ENCODE measurements around the gene NR4A2. TPM values are rescaled to one million over a fixed set of nuclear protein-coding genes. Genes with fewer than 3 reads are reported as not detected.

Gene NR4A2
- total RNA-seq, 1 donor, result 83.3 TPM

- Histone ChIP-seq H3K4me1 (ENCODE audit: insufficient read depth, low read length) (peaks cover 19% of the 10 kb centered on the region), H3K4me3 (ENCODE audit: low read length) (peak overlapping the region; percentile 80), H3K27me3 (ENCODE audit: insufficient read depth, low read length) (no peaks in the 10 kb centered on the region), H3K9me3 (ENCODE audit: low read depth, low read length) (no peaks in the 10 kb centered on the region)
These were observed 10.8 kb upstream of the NR4A2 start for GRCh38 chr2:156343096-156343939.

GRCh38 chr2:156342254-156343095 is 10.0 kb upstream of the NR4A2 start:
- Histone ChIP-seq H3K4me1 (ENCODE audit: insufficient read depth, low read length) (peaks cover 19% of the 10 kb centered on the region), H3K27me3 (ENCODE audit: insufficient read depth, low read length) (no peaks in the 10 kb centered on the region), H3K9me3 (ENCODE audit: low read depth, low read length) (no peaks in the 10 kb centered on the region), H3K4me3 (ENCODE audit: low read length) (peak overlapping the region; percentile 80)

- no peaks in the 10 kb centered on the region for H3K27me3 ChIP-seq (ENCODE audit: insufficient read depth, low read length)
- no peaks in the 10 kb centered on the region for H3K9me3 ChIP-seq (ENCODE audit: low read depth, low read length)
- peak overlapping the region; percentile 80 for H3K4me3 ChIP-seq (ENCODE audit: low read length)
- H3K4me1 ChIP-seq (ENCODE audit: insufficient read depth, low read length), result peaks cover 19% of the 10 kb centered on the region
These were observed 9.1 kb upstream of the NR4A2 start for GRCh38 chr2:156341452-156342253.

- no peaks in the 10 kb centered on the region for H3K9me3 ChIP-seq (ENCODE audit: low read depth, low read length)
- H3K4me3 ChIP-seq (ENCODE audit: low read length), result peak overlapping the region; percentile 80
- H3K27me3 ChIP-seq (ENCODE audit: insufficient read depth, low read length), result no peaks in the 10 kb centered on the region
- peaks cover 19% of the 10 kb centered on the region for H3K4me1 ChIP-seq (ENCODE audit: insufficient read depth, low read length)
These were observed 8.4 kb upstream of the NR4A2 start for GRCh38 chr2:156340804-156341451.

GRCh38 chr2:156340377-156340776 is 7.9 kb upstream of the NR4A2 start:
- H3K27me3 ChIP-seq (ENCODE audit: insufficient read depth, low read length), result no peaks in the 10 kb centered on the region
- H3K9me3 ChIP-seq (ENCODE audit: low read depth, low read length), result no peaks in the 10 kb centered on the region
- H3K4me3 ChIP-seq (ENCODE audit: low read length), result no peak overlapping the region
- peaks cover 21% of the 10 kb centered on the region for H3K4me1 ChIP-seq (ENCODE audit: insufficient read depth, low read length)

GRCh38 chr2:156339865-156340264 is 7.3 kb upstream of the NR4A2 start:
- Histone ChIP-seq H3K4me3 (ENCODE audit: low read length) (no peak overlapping the region), H3K9me3 (ENCODE audit: low read depth, low read length) (no peaks in the 10 kb centered on the region), H3K4me1 (ENCODE audit: insufficient read depth, low read length) (peaks cover 26% of the 10 kb centered on the region), H3K27me3 (ENCODE audit: insufficient read depth, low read length) (no peaks in the 10 kb centered on the region)

GRCh38 chr2:156339110-156339847 is 6.8 kb upstream of the NR4A2 start:
- Histone ChIP-seq H3K4me3 (ENCODE audit: low read length) (no peak overlapping the region), H3K9me3 (ENCODE audit: low read depth, low read length) (no peaks in the 10 kb centered on the region), H3K4me1 (ENCODE audit: insufficient read depth, low read length) (peaks cover 28% of the 10 kb centered on the region), H3K27me3 (ENCODE audit: insufficient read depth, low read length) (no peaks in the 10 kb centered on the region)

GRCh38 chr2:156338578-156338977 is 6.1 kb upstream of the NR4A2 start:
- H3K9me3 ChIP-seq (ENCODE audit: low read depth, low read length), result no peaks in the 10 kb centered on the region
- no peak overlapping the region for H3K4me3 ChIP-seq (ENCODE audit: low read length)
- no peaks in the 10 kb centered on the region for H3K27me3 ChIP-seq (ENCODE audit: insufficient read depth, low read length)
- H3K4me1 ChIP-seq (ENCODE audit: insufficient read depth, low read length), result peaks cover 29% of the 10 kb centered on the region

- H3K9me3 ChIP-seq (ENCODE audit: low read depth, low read length), result no peaks in the 10 kb centered on the region
- peak overlapping the region; percentile 83 for H3K4me3 ChIP-seq (ENCODE audit: low read length)
- peaks cover 22% of the 10 kb centered on the region for H3K27me3 ChIP-seq (ENCODE audit: insufficient read depth, low read length)
- H3K4me1 ChIP-seq (ENCODE audit: insufficient read depth, low read length), result peaks cover 43% of the 10 kb centered on the region
These were observed 2.3 kb upstream of the NR4A2 start for GRCh38 chr2:156334496-156335478.

- H3K27me3 ChIP-seq (ENCODE audit: insufficient read depth, low read length), result peaks cover 30% of the 10 kb centered on the region
- H3K4me3 ChIP-seq (ENCODE audit: low read length), result peak overlapping the region; percentile 83
- peaks cover 48% of the 10 kb centered on the region for H3K4me1 ChIP-seq (ENCODE audit: insufficient read depth, low read length)
- H3K9me3 ChIP-seq (ENCODE audit: low read depth, low read length), result no peaks in the 10 kb centered on the region
These were observed 1.5 kb upstream of the NR4A2 start for GRCh38 chr2:156333951-156334495.

- peaks cover 36% of the 10 kb centered on the region for H3K27me3 ChIP-seq (ENCODE audit: insufficient read depth, low read length)
- H3K4me3 ChIP-seq (ENCODE audit: low read length), result peak overlapping the region; percentile 83
- no peaks in the 10 kb centered on the region for H3K9me3 ChIP-seq (ENCODE audit: low read depth, low read length)
- H3K4me1 ChIP-seq (ENCODE audit: insufficient read depth, low read length), result peaks cover 51% of the 10 kb centered on the region
These were observed 891 bp upstream of the NR4A2 start for GRCh38 chr2:156333274-156333950.

GRCh38 chr2:156332284-156332533 is 312 bp downstream of the NR4A2 start:
- Histone ChIP-seq H3K4me1 (ENCODE audit: insufficient read depth, low read length) (peaks cover 56% of the 10 kb centered on the region), H3K27me3 (ENCODE audit: insufficient read depth, low read length) (peaks cover 48% of the 10 kb centered on the region), H3K4me3 (ENCODE audit: low read length) (peak overlapping the region; percentile 83)

More at GRCh38 chr2:156332284-156332533, 312 bp downstream of the NR4A2 start:
- H3K9me3 ChIP-seq (ENCODE audit: low read depth, low read length), result no peaks in the 10 kb centered on the region
